ENCODE results near the gene DIPK1B.

Gene DIPK1B

DNA sequence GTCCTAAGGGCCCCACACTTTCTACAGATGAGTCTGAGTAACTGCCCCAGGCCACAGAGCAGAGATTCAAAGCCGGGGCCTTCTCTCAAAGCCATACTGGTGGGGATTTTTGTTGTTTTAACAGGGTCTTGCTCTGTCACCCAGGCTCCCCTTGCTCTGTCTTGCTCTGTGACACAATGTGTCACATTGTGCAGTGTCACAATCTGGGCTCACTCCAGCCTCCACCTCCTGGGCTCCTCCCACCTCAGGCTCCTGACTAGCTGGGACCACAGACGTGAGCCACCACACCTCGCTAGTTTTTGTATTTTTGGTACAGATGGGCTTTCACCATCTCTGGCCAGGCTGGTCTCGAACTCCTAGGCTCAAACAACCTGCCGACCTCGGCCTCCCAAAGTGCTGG, 33.7 kb upstream of the DIPK1B start:
- Mint-ChIP-seq H3K9me3 (no peaks in the 10 kb centered on the region), H3K4me3 (no peak overlapping the region), H3K4me1 (ENCODE audit: low read depth) (peaks cover 47% of the 10 kb centered on the region), H3K27me3 (no peaks in the 10 kb centered on the region), H3K36me3 (ENCODE audit: low read depth) (peaks cover 68% of the 10 kb centered on the region), H3K27ac (peak overlapping the region; percentile 84)
- intact Hi-C loops (cut with micrococcal nuclease): no loop called here

- H3K9me3 Mint-ChIP-seq: no peaks in the 10 kb centered on the region
- intact Hi-C loops (cut with micrococcal nuclease): no loop called here
- H3K36me3 Mint-ChIP-seq (ENCODE audit: low read depth): peaks cover 64% of the 10 kb centered on the region
- peak overlapping the region; percentile 45 for H3K4me3 Mint-ChIP-seq
- H3K4me1 Mint-ChIP-seq (ENCODE audit: low read depth): peaks cover 55% of the 10 kb centered on the region
- H3K27ac Mint-ChIP-seq: peak overlapping the region; percentile 84
- H3K27me3 Mint-ChIP-seq: no peaks in the 10 kb centered on the region
Measured at GRCh38 chr9:136679431-136679941, 32.9 kb upstream of the DIPK1B start.

GRCh38 chr9:136681029-136681428, 31.3 kb upstream of the DIPK1B start:
- Mint-ChIP-seq H3K4me1 (ENCODE audit: low read depth) (peaks cover 65% of the 10 kb centered on the region), H3K4me3 (no peak overlapping the region), H3K36me3 (ENCODE audit: low read depth) (peaks cover 55% of the 10 kb centered on the region), H3K27me3 (no peaks in the 10 kb centered on the region), H3K27ac (no peak overlapping the region), H3K9me3 (no peaks in the 10 kb centered on the region)
- intact Hi-C loops (cut with micrococcal nuclease): no loop called here

DNA sequence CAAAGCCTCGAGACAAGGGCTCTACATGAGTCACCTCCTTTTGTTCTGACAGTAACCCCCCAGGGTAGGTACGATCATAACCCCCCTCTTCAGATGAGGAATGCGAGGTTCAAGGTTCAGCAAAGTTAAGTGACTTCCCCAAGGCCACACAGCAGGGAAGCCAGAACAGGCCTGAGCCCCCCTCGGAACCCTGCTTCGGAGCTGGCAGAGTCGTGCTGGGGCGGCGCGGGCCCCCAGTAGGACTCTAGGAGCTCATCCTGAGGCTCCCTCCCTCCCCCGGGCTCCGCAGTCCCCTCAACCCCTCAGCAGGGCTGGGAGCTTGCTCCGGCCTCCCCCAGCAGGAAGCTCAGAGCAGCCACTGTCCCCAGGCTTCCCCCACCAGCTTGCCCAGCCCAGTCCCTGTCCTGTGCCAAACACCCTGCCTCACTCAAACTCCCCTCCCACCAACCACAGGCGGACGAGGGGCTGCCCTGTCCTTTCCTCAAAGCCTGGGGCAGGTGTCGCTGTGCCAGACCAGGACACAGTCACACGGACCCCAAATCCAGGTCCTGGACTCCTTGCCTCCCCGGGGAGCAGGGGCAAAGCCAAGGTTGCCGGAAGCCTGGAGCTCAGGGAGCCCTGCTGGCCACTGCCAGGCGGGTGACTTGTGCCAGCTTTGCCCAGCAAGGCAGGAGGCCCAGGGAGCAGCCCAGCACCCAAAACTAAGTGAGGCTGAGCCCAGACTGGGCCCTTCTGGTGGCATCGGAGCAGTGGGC, 30.2 kb upstream of the DIPK1B start:
- H3K27ac Mint-ChIP-seq: no peak overlapping the region
- no peak overlapping the region for H3K4me3 Mint-ChIP-seq
- peaks cover 68% of the 10 kb centered on the region for H3K4me1 Mint-ChIP-seq (ENCODE audit: low read depth)
- H3K9me3 Mint-ChIP-seq: no peaks in the 10 kb centered on the region
- no peaks in the 10 kb centered on the region for H3K27me3 Mint-ChIP-seq
- intact Hi-C loops (cut with micrococcal nuclease): no loop called here
- H3K36me3 Mint-ChIP-seq (ENCODE audit: low read depth): peaks cover 50% of the 10 kb centered on the region

GRCh38 chr9:136682710-136683109, 29.7 kb upstream of the DIPK1B start:
- H3K4me1 Mint-ChIP-seq (ENCODE audit: low read depth): peaks cover 68% of the 10 kb centered on the region
- H3K9me3 Mint-ChIP-seq: no peaks in the 10 kb centered on the region
- H3K36me3 Mint-ChIP-seq (ENCODE audit: low read depth): peaks cover 44% of the 10 kb centered on the region
- intact Hi-C loops (cut with micrococcal nuclease): no loop called here
- H3K4me3 Mint-ChIP-seq: no peak overlapping the region
- no peaks in the 10 kb centered on the region for H3K27me3 Mint-ChIP-seq
- H3K27ac Mint-ChIP-seq: no peak overlapping the region

- H3K27me3 Mint-ChIP-seq: no peaks in the 10 kb centered on the region
- peaks cover 74% of the 10 kb centered on the region for H3K4me1 Mint-ChIP-seq (ENCODE audit: low read depth)
- peaks cover 41% of the 10 kb centered on the region for H3K36me3 Mint-ChIP-seq (ENCODE audit: low read depth)
- no peaks in the 10 kb centered on the region for H3K9me3 Mint-ChIP-seq
- H3K27ac Mint-ChIP-seq: no peak overlapping the region
- H3K4me3 Mint-ChIP-seq: no peak overlapping the region
- intact Hi-C loops (cut with micrococcal nuclease): no loop called here
Measured at GRCh38 chr9:136683173-136683745, 29.1 kb upstream of the DIPK1B start.

- no peak overlapping the region for H3K27ac Mint-ChIP-seq
- intact Hi-C loops (cut with micrococcal nuclease): no loop called here
- peaks cover 41% of the 10 kb centered on the region for H3K36me3 Mint-ChIP-seq (ENCODE audit: low read depth)
- no peak overlapping the region for H3K4me3 Mint-ChIP-seq
- H3K4me1 Mint-ChIP-seq (ENCODE audit: low read depth): peaks cover 75% of the 10 kb centered on the region
- no peaks in the 10 kb centered on the region for H3K27me3 Mint-ChIP-seq
- no peaks in the 10 kb centered on the region for H3K9me3 Mint-ChIP-seq
Measured at GRCh38 chr9:136683755-136684154, 28.6 kb upstream of the DIPK1B start.

GRCh38 chr9:136684339-136684738, 28.0 kb upstream of the DIPK1B start:
- intact Hi-C loops (cut with micrococcal nuclease): no loop called here
- Mint-ChIP-seq H3K9me3 (no peaks in the 10 kb centered on the region), H3K36me3 (ENCODE audit: low read depth) (peaks cover 36% of the 10 kb centered on the region), H3K27me3 (no peaks in the 10 kb centered on the region), H3K27ac (no peak overlapping the region), H3K4me3 (no peak overlapping the region), H3K4me1 (ENCODE audit: low read depth) (peaks cover 75% of the 10 kb centered on the region)

GRCh38 chr9:136684799-136685198, 27.6 kb upstream of the DIPK1B start:
- intact Hi-C loops (cut with micrococcal nuclease): loop anchor here (5.0 kb wide), 1 partner anchor 43 kb away; no protein-coding TSS in a partner anchor
- peaks cover 34% of the 10 kb centered on the region for H3K36me3 Mint-ChIP-seq (ENCODE audit: low read depth)
- no peaks in the 10 kb centered on the region for H3K9me3 Mint-ChIP-seq
- peaks cover 72% of the 10 kb centered on the region for H3K4me1 Mint-ChIP-seq (ENCODE audit: low read depth)
- no peaks in the 10 kb centered on the region for H3K27me3 Mint-ChIP-seq
- H3K27ac Mint-ChIP-seq: no peak overlapping the region
- no peak overlapping the region for H3K4me3 Mint-ChIP-seq

DNA sequence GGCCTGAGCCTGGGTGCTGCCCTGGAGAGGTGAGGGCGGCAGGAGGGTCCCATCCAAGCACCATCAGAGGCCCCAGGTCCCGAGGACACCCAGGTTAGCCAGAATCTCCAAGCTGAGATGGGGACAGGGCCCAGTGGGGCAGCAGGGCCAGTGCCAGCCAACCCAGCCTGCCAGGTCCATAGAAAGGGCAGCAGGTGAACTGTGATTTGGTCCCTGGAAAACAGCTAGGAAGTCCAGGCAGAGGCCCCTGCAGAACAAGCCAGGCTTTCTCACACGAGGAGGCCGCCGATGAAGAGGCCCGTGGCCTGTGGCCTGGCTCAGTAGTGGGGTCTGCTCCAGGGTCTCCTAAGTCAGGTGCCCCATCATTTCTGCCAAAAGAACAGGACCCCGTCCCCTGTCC, 27.2 kb upstream of the DIPK1B start:
- H3K36me3 Mint-ChIP-seq (ENCODE audit: low read depth): peaks cover 34% of the 10 kb centered on the region
- peak overlapping the region; percentile 83 for H3K4me3 Mint-ChIP-seq
- H3K27ac Mint-ChIP-seq: no peak overlapping the region
- intact Hi-C loops (cut with micrococcal nuclease): loop anchor here (5.0 kb wide), 1 partner anchor 42 kb away; no protein-coding TSS in a partner anchor
- H3K4me1 Mint-ChIP-seq (ENCODE audit: low read depth): peaks cover 68% of the 10 kb centered on the region
- H3K27me3 Mint-ChIP-seq: peaks cover 4% of the 10 kb centered on the region
- no peaks in the 10 kb centered on the region for H3K9me3 Mint-ChIP-seq

DNA sequence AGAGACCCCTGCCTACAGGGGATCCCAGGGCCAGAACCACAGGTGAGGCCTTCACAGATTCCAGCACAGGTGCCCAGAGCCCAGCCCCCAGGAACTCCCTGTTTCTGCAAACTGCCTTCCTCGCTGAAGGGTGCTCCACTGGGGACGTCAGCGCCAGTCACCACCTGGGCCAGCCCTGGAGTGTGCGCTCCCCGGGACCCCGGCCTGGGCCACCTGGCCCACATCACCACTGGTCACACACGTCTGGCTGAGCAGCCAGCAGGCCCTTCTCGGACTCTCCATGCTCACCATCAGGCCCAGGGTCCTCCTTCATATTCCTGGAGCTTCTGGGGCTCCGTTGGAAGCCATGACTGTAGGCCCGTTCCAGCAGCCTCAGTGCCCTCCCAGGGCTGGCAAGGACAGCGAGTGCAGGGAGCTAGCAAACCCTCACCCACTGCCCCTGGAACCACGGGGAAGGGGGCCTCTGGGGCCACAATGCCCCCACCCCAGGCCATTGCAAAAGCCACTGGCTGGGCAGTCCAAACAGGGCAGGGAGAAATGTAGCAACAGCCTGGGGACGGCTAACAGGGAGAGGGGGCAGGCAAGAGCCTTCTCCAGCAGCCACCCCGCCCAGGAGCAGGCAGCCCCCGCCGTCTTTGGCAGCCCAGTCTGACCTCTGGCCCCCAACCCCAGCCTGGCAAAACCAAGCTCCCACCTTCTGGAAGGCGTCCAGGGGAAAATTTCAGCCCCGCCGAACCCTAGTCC, 26.4 kb upstream of the DIPK1B start:
- Mint-ChIP-seq H3K36me3 (ENCODE audit: low read depth) (peaks cover 31% of the 10 kb centered on the region), H3K27ac (peak overlapping the region; percentile 82), H3K27me3 (peaks cover 4% of the 10 kb centered on the region), H3K4me3 (peak overlapping the region; percentile 83), H3K4me1 (ENCODE audit: low read depth) (peaks cover 66% of the 10 kb centered on the region), H3K9me3 (no peaks in the 10 kb centered on the region)
- intact Hi-C loops (cut with micrococcal nuclease): loop anchor here (5.0 kb wide), 1 partner anchor 41 kb away; no protein-coding TSS in a partner anchor

DNA sequence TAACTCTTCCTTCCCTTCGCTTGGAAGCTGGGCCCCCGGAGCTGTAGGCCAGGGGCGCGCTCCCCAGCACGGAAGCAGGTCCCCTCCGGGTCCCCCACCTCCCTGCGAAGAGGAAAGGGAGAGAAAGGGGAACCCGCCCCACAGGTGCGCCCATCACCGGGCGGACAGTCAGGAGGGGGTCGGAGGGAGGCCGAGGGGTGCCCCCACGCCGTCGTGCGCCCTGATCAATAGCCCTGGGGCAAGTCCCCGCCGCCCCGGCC, 25.9 kb upstream of the DIPK1B start:
- Mint-ChIP-seq H3K4me3 (peak overlapping the region; percentile 83), H3K9me3 (no peaks in the 10 kb centered on the region), H3K27ac (peak overlapping the region; percentile 82)

DNA sequence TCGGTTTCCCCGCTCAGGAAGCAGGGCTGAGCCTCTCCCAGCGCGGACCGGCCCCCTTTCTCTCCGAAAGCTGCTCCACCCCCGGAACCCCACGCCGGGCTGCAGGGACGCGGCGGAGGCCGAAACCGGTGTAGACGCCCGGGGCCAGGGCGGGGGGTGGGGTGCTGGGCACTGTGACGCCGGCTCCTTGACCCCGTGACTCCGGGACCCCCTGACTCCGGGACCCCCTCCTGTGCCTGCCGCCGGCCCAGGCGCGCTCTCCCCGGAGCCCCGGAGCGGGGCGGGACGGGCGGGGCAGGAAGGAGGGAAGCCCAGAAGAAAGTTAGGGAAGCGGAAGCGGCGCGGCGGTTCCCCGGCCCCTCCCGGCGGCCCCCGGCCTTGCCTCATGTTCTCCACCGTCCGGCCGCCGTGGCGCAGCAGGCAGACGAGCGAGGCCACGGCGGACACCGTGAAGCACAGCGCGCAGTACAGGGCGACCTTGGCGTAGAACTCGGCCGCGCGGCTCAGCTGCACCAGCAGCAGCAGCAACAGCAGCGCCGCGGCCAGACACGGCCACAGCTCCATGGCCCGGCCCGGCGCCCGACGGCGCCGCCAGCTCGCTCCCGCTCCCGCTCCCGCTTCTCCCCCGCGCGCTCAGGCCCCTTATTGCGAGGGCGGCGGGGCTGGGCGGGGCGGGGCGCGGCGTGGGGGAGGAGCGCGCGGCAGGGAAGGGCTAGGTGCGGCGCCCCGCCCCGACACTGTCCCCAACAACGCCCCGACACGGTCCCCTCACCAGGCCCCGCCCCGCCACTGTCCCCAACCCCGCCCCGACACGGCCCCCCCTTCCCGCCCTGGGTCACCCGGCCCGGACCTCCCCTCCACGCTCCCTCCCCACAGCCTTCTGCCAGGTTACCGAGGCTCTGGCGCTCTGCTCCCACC, 25.3 kb upstream of the DIPK1B start, which contains the start of gene AGPAT2:
Gene AGPAT2 (minus strand): TSS at position 664 of the 918 bp plus-strand sequence. CDS start 100 bp downstream, at position 564.
- H3K4me3 Mint-ChIP-seq: peak within 1 kb of the TSS; percentile 83
- H3K36me3 Mint-ChIP-seq (ENCODE audit: low read depth): peaks cover 25% of the 10 kb centered on the region
- intact Hi-C loops (cut with micrococcal nuclease): loop anchor here (5.0 kb wide), 1 partner anchor 40 kb away; no protein-coding TSS in a partner anchor
- H3K27me3 Mint-ChIP-seq: peaks cover 6% of the 10 kb centered on the region
- peaks cover 58% of the 10 kb centered on the region for H3K4me1 Mint-ChIP-seq (ENCODE audit: low read depth)
- no peaks in the 10 kb centered on the region for H3K9me3 Mint-ChIP-seq
- peak within 1 kb of the TSS; percentile 82 for H3K27ac Mint-ChIP-seq

More for the DNA sequence above, 25.9 kb upstream of the DIPK1B start:
- H3K4me1 Mint-ChIP-seq (ENCODE audit: low read depth): peaks cover 61% of the 10 kb centered on the region
- intact Hi-C loops (cut with micrococcal nuclease): loop anchor here (5.0 kb wide), 1 partner anchor 41 kb away; no protein-coding TSS in a partner anchor
- peaks cover 6% of the 10 kb centered on the region for H3K27me3 Mint-ChIP-seq
- H3K36me3 Mint-ChIP-seq (ENCODE audit: low read depth): peaks cover 26% of the 10 kb centered on the region
